Bronchial epithelial cell (primary cell): ENCODE measurements around the gene TMEM175. TPM values are rescaled to one million over a fixed set of nuclear protein-coding genes. Genes with fewer than 3 reads are reported as not detected.

Experiments used
- DNase-seq: peaks from one replicate; pipeline ENCODE4 v3.0.0-alpha.2; 2010; ENCODE audit warnings: low read depth
- FAIRE-seq: peaks from 2 replicates; lab custom pipeline; 2011; peaks lifted over from hg19 to GRCh38; lab: Jason Lieb, UNC
- H3K27me3 ChIP-seq: 2 replicates; pipeline ENCODE4 v1.5.1; 2011; ENCODE audit warnings: low read length; ENCODE audit not compliant: control insufficient read depth, insufficient read depth
- H3K36me3 ChIP-seq: 2 replicates; pipeline ENCODE4 v1.5.1; 2011; ENCODE audit warnings: low read length; ENCODE audit not compliant: control insufficient read depth, insufficient read depth
- H3K4me3 ChIP-seq: 2 replicates; pipeline ENCODE4 v1.5.1; 2011; ENCODE audit warnings: mild to moderate bottlenecking, low read depth, low read length, control low read depth
- CTCF ChIP-seq: IDR thresholded peaks from 2 replicates; pipeline ENCODE4 v1.5.1; 2011; ENCODE audit warnings: mild to moderate bottlenecking, moderate library complexity, low read length, control low read depth, inconsistent platforms; ENCODE audit not compliant: insufficient read depth, severe bottlenecking
- total RNA-seq: library from RNA; depleted of rRNA; stranded (reverse); fragments of >200 nt; gene quantifications from 2 replicates; pipeline ENCODE4 v1.2.1, GENCODE V29; 2014

Gene TMEM175
- total RNA-seq, 1 donor from 2014 or later, result 3.4 TPM

- Histone ChIP-seq H3K36me3 (peaks cover 35% of the 10 kb centered on the region), H3K4me3 (no peak overlapping the region), H3K27me3 (no peaks in the 10 kb centered on the region)
- FAIRE-seq, result no peak
- TF ChIP-seq CTCF, result no peak
- no peak for DNase-seq
Measured at GRCh38 chr4:890036-890695, 42.1 kb upstream of the TMEM175 start.

- Histone ChIP-seq H3K4me3 (no peak overlapping the region), H3K27me3 (no peaks in the 10 kb centered on the region), H3K36me3 (peaks cover 40% of the 10 kb centered on the region)
- FAIRE-seq, result no peak
- TF ChIP-seq CTCF, result no peak
- no peak for DNase-seq
Measured at GRCh38 chr4:891747-892146, 40.5 kb upstream of the TMEM175 start.

GRCh38 chr4:892780-893179 lies 39.5 kb upstream of the TMEM175 start:
- H3K36me3 ChIP-seq, result peaks cover 44% of the 10 kb centered on the region
- H3K4me3 ChIP-seq, result no peak overlapping the region
- no peaks in the 10 kb centered on the region for H3K27me3 ChIP-seq
- no peak for TF ChIP-seq CTCF
- FAIRE-seq, result no peak
- no peak for DNase-seq

- no peak for TF ChIP-seq CTCF
- no peak for DNase-seq
- H3K36me3 ChIP-seq, result peaks cover 46% of the 10 kb centered on the region
- no peaks in the 10 kb centered on the region for H3K27me3 ChIP-seq
- no peak overlapping the region for H3K4me3 ChIP-seq
- no peak for FAIRE-seq
Measured at GRCh38 chr4:893276-893994, 38.8 kb upstream of the TMEM175 start.

GRCh38 chr4:893995-894705 lies 38.1 kb upstream of the TMEM175 start:
- DNase-seq (no peak), FAIRE-seq (no peak)
- Histone ChIP-seq H3K4me3 (no peak overlapping the region), H3K27me3 (no peaks in the 10 kb centered on the region), H3K36me3 (peaks cover 47% of the 10 kb centered on the region)
- no peak for TF ChIP-seq CTCF
